GM18858 (cell line): ENCODE measurements around the gene TESK1.
A peak's percentile ranks its signal among the peaks of the same experiment; 100 is the strongest.

Experiments
- ATAC-seq: cut with Tn5 transposase; IDR thresholded peaks from one replicate; pipeline ENCODE4 v1.9.1; 2021; ENCODE audit not compliant: unreplicated experiment

Gene TESK1, protein sequence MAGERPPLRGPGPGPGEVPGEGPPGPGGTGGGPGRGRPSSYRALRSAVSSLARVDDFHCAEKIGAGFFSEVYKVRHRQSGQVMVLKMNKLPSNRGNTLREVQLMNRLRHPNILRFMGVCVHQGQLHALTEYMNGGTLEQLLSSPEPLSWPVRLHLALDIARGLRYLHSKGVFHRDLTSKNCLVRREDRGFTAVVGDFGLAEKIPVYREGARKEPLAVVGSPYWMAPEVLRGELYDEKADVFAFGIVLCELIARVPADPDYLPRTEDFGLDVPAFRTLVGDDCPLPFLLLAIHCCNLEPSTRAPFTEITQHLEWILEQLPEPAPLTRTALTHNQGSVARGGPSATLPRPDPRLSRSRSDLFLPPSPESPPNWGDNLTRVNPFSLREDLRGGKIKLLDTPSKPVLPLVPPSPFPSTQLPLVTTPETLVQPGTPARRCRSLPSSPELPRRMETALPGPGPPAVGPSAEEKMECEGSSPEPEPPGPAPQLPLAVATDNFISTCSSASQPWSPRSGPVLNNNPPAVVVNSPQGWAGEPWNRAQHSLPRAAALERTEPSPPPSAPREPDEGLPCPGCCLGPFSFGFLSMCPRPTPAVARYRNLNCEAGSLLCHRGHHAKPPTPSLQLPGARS

DNA sequence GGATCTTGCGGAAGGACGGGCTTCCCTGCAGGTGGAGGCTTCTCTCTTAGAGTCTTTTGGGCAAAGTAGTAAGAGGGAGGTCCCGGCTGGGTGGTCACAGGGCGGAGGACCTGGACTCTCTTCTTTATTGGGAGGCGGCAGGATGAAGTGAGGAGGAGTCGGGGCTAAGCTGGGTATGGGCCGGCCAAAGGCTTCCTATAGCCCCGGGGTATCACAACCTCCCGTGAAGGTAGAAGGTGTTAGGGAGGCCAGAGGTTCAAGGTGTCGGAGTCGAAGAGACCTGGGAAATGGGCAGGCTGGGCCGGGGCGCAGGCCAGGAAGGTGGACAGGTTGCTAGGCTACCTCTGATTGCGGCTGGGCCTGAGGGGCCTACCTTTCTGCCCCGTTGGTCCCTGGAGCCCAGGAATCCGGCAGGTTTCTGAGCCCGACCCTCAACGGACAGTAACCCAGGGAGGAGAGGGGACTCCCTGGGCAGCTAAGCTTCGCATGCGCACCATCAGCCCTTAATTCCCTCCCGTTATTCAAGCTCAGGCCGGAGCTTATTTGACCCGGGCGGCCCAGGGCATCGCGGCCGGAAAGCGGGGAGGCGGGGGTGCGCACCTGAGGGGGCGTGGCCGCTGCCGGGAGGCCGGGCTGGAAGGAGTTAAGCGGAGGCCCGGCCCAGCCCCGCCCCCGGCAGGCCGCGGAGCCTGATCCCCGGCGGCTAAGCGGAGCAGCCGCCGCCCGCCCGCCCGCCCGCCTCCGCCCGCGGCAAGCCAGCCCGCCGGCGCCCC is at the start of gene TESK1:
Gene TESK1 (plus strand): TSS at position 685 of the 773 bp plus-strand sequence. CDS start 358 bp downstream, outside the sequence.
- ATAC-seq = peak; percentile 23

DNA sequence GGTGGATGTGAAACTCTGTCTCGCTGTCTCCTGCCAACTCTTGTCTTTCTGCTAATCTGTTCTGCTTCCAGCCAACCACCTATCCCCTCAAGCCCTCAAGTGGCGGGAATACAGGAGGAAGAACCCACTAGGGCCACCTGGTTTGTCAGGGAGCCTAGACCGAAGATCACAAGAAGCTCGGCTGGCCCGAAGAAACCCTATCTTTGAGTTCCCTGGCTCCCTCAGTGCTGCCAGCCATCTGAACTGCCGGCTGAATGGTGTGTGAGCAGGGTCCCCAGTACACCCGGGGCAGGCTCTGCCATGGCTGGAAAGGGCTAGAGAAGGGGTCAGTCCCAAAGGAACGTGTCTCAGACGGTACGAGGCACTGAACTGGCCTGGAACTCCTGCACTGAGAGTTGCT is 49.2 kb upstream of the TESK1 start:
- ATAC-seq = no peak

DNA sequence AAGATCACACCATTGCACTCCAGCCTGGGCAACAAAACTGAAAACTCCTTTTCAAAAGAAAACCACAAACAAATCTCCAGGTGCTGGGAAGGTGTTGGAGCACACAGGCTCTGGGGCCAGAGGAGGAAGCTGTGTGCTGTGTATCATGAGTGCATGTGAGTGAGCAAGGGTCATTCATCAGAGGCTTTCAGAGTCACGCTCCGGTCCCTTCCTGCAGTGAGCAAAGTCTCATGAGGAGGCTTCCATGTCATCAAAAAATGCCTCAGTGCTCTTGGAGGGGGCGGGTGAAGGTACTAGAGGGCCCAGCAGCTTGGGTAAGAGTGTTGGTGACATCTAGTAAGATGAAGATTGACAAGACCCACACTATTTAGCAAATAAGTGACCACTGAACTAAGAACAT is 48.3 kb upstream of the TESK1 start:
- ATAC-seq = no peak

DNA sequence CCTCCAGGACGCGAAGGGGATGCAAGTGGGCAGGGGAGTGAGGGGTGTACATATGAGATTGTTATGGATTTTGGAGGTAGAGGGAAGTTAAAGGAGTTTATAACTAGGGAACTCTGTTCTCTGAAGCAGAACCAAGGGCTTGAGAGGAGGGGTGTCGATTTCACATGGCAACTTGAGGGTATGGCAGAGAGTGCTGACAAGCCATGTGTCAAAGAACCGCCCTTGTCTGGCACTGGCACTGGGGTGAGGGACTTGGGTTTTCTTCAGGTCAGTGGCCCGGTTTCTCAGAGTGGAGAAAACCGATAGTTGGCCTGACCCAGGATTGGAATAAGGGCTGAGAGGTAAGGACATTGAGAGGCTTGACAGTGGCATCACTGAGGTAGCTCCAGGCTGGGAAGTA is 47.7 kb upstream of the TESK1 start:
- no peak for ATAC-seq

DNA sequence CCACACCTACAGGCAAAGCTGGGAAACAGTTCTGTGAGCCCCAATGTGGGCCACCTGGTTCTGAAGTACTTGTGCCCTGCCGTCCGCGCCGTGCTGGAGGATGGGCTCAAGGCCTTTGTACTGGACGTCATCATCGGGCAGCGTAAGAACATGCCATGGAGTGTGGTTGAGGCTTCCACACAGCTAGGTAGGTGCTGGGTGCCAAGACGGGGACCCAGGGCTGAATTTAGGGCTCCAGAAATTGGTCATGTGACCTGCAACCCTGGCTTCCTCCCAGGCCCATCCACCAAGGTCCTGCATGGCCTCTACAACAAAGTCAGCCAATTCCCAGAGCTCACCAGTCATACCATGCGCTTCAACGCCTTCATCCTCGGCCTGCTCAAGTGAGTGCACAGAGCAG is 46.9 kb upstream of the TESK1 start:
- ATAC-seq = no peak

DNA sequence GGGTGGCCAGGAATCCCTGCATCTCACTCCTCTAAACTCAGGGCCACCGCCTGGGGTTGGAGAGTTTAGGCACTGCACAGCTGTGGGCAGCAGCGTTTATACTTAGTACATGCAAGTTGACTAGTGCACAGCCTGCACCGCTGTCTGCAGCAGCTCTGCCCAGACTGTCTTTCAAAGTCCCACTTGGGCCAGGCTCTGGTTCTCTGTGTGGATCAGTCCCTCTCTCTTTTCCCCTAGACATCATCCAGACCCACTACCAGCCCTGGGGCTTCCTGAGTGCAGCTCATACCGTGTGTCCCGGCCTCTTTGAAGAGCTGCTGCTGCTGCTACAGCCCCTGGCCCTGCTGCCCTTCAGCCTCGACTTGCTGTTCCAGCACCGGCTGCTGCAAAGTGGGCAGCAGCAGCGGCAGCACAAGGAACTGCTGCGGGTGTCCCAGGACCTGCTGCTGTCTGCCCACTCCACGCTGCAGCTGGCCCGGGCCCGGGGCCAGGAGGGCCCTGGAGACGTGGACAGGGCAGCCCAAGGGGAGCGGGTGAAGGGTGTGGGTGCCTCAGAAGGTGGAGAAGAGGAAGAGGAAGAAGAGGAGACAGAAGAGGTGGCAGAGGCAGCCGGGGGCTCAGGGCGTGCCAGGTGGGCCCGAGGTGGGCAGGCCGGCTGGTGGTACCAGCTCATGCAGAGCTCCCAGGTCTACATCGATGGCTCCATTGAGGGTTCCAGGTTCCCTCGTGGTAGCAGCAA is 45.1 kb upstream of the TESK1 start:
- no peak for ATAC-seq

DNA sequence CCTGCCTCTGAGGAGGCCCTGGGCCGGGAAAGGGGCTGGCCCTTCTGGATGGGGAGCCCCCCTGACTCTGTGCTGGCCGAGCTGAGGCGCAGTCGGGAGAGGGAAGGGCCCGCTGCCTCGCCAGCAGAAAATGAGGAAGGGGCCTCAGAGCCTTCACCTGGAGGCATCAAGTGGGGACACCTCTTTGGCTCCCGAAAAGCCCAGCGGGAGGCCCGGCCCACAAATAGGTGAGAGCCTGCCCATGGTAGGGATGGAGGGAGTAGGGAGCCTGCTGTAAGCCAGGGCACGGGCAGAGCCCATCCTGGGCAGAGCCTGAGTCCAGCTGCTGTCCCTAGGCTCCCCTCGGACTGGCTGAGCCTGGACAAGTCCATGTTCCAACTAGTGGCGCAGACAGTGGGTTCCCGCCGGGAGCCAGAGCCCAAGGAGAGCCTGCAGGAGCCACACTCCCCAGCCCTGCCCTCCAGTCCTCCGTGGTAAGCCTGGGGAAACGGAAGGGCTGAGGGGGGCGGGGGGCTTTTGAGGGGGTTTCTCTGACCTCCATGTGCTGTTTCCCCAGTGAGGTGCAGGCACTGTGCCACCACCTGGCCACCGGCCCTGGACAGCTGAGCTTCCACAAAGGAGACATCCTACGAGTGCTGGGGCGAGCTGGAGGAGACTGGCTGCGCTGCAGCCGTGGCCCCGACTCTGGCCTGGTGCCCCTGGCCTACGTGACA is 44.3 kb upstream of the TESK1 start:
- no peak for ATAC-seq

DNA sequence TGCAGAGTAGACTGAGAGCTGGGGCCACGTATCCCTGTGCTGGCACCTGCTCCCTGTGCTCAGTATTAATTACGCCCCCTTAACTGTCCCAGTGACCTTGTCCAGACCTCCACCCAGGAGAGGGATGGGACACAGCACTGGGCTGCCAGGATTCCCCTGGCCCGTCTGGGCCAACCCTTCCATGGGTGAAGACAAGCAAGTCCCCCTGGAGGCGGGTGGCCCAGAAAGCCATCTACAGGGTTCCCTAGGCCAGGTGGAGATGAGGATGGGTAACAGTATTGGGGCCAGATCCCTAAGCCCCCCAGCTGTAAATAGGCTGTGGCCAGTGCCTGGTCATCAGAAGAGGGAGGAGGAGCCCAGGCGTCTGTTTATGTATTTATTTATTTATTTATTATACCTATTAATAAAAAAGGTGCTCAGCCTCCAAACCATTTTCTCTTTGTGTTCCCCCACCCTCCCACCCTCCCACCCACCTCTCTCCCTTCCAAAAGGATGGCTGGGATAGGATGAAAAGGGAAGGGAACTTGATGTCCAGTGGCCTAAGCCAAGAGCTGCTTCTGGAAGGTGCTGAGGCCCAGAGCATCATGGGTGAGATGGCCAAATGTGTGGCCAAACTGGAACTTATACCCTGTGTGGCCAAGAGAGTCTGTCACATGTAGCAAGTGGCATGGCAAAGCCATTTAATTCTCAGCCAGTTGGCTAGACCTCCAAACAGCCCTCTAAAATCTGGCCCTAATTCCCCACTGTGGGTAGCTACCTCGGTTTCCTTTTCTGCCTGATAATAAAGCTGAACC is 43.4 kb upstream of the TESK1 start:
- no peak for ATAC-seq

DNA sequence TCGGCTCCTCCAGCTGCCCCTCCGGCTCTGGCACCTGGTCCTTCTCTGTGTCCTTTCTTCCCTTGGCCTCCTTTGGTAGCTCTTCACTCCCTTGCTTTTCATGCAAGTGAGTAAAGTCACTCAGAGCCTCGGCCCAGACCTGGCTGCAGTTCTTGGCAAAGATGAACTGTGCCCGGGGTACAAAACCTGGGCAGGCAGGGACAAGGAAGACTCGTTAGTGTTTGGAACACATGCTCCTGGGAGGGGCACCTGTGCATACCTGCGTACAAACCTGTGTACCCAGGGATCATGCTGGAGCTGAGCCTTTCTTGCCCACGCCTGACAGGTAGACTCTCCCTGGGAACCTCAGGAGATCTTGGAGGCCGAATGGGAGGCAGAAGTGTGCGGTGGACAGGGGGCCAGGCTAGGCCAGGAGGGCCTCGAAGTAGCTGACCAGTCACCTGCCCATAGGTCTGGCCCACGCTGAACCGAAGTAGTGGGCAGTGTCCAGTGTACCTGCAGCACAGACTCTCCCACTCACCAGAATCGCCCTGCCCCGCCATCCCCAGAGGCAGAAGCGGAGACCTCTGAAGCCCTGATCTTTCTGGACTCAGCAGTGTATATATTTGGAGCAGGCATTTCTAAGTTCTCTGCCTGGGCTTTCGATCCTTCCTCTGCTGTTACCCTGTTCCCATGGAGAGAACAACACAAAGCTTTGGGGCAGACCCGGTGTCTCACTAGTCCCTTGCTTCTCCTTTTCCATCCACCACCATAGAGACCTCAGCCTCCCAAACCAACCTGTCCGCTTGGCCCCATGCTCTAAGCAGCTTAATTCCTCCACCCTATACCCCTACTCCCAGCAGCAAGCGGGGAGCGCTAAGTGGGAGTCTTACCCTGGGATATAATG is 41.9 kb upstream of the TESK1 start:
- ATAC-seq = no peak

DNA sequence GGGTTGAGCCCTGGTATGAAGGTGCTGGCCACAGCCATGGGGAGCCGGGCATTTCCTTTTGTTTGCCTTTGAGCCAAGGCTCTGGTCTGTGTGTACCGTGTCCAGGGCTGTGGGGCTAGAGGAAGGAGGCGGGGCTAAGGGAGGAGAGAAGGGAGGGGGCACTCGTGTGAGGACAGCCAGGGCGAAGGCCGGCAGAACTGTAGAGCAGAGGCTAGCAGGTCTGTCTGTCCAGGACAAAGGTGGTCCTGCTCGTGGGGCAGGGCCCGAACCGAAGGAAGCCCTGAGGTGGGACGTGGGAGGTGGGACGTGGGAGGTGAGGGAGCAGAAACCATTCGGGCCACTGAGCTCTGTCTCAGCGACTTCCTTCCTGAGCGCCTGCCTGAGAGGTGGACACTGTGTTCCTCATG is 41.3 kb upstream of the TESK1 start:
- no peak for ATAC-seq

DNA sequence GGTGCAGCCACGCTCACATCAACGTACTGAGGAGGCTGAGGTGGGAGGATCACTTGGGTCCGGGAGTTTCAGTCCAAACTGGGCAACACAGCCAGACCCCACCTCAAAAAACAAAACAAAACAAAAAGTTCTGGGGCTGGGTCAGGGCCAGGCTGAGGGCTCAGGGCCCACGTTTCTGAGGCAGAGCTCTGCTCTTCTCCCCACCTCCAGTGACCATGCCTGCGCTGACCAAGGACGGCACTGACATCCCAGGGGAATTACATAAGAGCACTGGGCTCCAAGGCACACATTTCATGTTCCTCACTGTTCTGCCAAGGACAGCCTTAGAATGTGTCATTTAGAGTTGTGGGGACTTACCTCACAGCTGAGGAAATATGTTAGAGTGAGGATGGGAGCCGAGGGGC is 40.4 kb upstream of the TESK1 start:
- no peak for ATAC-seq

DNA sequence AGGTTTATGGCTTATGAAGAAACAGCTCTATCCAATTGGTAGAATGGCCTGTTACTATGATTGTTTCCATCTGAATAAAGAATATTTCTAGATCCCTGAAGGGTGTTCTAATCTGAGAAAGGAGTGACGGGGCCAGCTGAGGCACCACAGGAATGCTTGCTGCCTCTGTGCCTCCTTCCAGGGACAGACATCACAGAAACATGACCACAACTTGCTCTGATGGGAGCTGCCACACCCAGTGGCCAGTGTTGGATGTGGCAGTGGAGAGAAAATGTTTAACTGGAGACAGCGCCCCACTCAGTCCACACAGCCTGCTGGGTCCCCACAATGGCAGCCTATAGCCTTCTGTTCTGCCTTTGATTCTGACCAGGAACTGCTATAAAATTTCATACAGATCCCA is 38.6 kb upstream of the TESK1 start:
- ATAC-seq = no peak

DNA sequence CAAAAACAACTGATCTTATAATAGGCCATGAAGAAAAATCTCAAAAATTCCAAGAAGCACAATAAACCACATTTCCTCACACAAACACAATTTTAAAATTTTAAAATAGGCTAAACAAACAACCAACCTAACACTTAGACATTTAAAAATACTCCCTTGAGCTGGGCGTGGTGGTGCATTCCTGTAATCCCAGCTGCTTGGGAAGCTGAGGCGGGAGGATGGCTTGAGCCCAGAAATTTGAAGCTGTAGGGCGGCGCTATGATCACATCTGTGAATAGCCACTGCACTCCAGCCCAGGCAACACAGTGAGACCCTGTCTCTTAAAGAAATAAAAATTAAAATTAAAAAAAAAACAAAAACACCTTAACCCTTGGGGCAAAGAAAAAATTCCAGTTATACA is 36.9 kb upstream of the TESK1 start:
- ATAC-seq = no peak

DNA sequence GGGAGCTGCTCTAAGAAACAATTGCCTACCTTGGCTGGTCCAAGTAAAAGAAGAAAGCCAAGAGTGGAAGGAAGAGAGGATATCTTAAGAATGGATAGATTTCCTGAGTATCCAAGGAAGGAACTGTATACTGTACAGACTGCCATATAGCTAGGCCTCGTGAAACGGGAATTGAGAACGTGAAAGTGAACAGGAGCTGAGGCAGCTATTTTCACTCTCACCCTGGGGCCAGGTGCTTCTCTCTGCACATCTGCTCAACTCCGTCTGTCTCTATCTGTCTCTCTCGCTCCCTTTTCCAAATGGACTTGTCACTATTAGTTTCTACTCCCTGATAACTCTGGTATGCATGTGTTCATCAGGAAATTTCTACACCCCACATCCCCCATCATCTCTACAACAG is 35.9 kb upstream of the TESK1 start:
- ATAC-seq = no peak

DNA sequence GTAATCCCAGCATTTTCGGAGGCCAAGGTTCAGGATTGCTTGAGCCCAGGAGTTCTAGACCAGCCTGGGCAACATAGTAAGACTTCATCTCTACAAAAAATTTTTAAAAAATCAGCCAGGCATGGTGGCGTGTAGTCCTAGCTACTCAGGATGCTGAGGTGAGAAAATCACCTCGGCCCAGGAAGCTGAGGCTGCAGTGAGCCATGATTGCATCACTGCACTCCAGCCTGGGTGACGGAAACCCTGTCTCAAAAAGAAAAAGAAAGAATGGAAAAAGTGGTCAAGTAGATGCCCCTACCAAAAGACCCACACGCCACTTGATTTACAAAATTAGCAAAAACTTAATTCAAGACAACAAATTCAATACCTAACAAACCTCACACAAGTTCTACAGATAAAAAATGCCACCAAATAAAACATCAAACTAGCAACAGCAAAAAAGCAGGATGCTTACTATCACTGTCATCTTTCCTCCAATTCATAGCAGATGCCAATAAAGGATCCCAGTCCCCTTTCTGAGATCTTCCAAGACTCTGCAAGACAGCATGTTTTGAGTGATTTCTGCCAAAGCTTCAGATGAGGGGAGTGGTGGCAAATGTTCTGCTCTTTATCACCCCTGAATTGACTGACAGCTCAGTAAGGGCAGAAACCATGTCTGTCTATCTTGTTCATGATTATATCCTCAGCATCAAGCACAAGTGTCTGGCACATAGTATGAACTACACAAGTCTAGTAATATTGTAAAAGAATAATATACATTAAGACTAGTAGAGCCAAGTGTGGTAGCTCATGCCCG is 34.2 kb upstream of the TESK1 start:
- no peak for ATAC-seq

DNA sequence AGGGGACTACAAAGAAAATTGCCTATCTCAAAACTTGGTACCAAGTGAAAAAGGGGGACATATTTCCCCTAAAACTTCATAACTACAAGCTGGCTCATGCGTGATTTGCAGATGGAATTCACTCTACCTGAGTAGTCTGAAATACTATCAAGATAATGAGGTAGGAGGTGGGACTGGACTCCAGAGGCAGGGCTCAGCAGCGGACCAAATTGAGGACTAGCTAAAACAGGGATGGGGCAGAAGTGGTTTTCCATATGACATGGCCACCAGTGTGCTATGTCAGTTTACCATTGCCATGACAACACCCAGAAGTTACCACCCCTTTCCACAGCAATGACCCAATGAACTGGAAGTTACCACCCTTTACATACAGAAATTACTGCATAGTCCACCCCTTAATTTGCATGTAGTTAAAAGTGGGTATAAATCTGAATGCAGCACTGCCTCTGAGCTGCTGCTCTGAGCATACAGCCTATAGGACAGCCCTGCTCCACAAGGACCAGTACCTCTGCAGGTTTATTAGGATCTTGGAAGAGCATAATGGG is 30.4 kb upstream of the TESK1 start:
- ATAC-seq = no peak

DNA sequence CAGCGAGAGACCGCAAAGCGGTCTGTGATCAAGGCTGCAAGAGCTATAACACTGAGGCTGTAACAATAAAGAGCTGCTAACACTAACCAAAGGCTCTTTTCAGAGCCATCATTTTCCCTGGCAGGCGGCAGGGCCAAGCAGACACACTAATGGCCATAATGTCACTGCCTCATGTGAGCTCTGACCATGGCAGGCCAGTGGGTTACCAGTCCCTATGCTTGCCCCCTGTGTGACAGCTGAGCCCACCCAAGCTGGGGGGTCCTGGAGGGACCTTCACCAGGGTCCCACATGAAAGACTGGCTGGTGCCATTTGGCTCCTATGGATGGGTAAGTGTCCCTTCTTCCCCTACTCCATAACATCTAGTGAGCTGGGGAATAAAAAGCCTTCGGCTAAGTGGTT is 29.6 kb upstream of the TESK1 start:
- ATAC-seq = no peak

DNA sequence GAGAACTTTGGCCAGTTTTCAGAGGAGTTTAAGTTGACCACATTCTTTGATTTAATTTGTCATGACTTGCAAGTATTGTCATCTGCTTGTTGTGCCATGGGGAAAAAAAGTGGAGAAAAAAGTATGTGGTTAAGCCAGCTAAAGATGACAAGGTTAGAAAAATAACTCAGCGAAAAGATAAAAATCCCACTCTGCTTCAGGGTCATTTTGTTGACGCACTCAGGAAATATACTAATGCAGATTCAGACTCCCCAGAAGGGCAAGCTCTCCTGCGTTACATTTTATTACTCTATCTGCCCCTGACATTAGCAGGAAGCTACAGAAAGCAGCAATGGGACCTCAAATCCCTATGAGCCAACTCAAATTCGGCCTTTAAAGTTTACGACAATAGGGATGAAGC is 27.6 kb upstream of the TESK1 start:
- ATAC-seq = no peak
